IPS-18a (cell line): ENCODE data around the gene BBOF1.
"Not testable (repeated sequence)": the region's sequence is repeated elsewhere in the genome, so short reads cannot be mapped to it uniquely, and the experiment has no call there.

Source experiments
- H3K27ac ChIP-seq: one replicate; pipeline ENCODE4 v1.5.1; 2013; ENCODE audit warnings: low read length
- H3K27me3 ChIP-seq: one replicate; pipeline ENCODE4 v1.6.1; 2013; ENCODE audit warnings: mild to moderate bottlenecking, low read length; ENCODE audit not compliant: control insufficient read depth, insufficient read depth
- H3K36me3 ChIP-seq: one replicate; pipeline ENCODE4 v1.6.1; 2013; ENCODE audit warnings: low read depth, low read length; ENCODE audit not compliant: control insufficient read depth
- H3K4me1 ChIP-seq: one replicate; pipeline ENCODE4 v1.6.1; 2013; ENCODE audit warnings: low read depth, low read length; ENCODE audit not compliant: control insufficient read depth
- H3K4me3 ChIP-seq: one replicate; pipeline ENCODE4 v1.5.1; 2013; ENCODE audit warnings: low read length
- H3K9ac ChIP-seq: one replicate; pipeline ENCODE4 v1.6.1; 2013; ENCODE audit warnings: mild to moderate bottlenecking, low read length, moderate library complexity
- H3K9me3 ChIP-seq: one replicate; pipeline ENCODE4 v1.6.1; 2013; ENCODE audit warnings: low read depth, low read length; ENCODE audit not compliant: control insufficient read depth

Gene BBOF1

GRCh38 chr14:73997944-73998447, 21.2 kb upstream of the BBOF1 start:
- no peaks in the 10 kb centered on the region for H3K36me3 ChIP-seq
- no peak overlapping the region for H3K4me3 ChIP-seq
- no peaks in the 10 kb centered on the region for H3K9me3 ChIP-seq
- no peaks in the 10 kb centered on the region for H3K27me3 ChIP-seq
- H3K27ac ChIP-seq, result no peak overlapping the region
- no peak overlapping the region for H3K9ac ChIP-seq
- no peaks in the 10 kb centered on the region for H3K4me1 ChIP-seq

- H3K4me3 ChIP-seq, result no peak overlapping the region
- no peaks in the 10 kb centered on the region for H3K27me3 ChIP-seq
- no peak overlapping the region for H3K27ac ChIP-seq
- H3K4me1 ChIP-seq, result no peaks in the 10 kb centered on the region
- H3K9me3 ChIP-seq, result no peaks in the 10 kb centered on the region
- no peaks in the 10 kb centered on the region for H3K36me3 ChIP-seq
- no peak overlapping the region for H3K9ac ChIP-seq
Measured at GRCh38 chr14:73998726-73999125, 20.4 kb upstream of the BBOF1 start.

- not testable (repeated sequence) for H3K27ac ChIP-seq, H3K36me3 ChIP-seq, H3K9me3 ChIP-seq
Measured at GRCh38 chr14:74005664-74006063, 13.5 kb upstream of the BBOF1 start.

GRCh38 chr14:74008843-74009499, 10.2 kb upstream of the BBOF1 start:
- H3K9ac ChIP-seq, result no peak overlapping the region
- H3K27me3 ChIP-seq, result no peaks in the 10 kb centered on the region
- no peaks in the 10 kb centered on the region for H3K4me1 ChIP-seq
- H3K4me3 ChIP-seq, result no peak overlapping the region
- no peaks in the 10 kb centered on the region for H3K9me3 ChIP-seq
- no peaks in the 10 kb centered on the region for H3K36me3 ChIP-seq
- H3K27ac ChIP-seq, result no peak overlapping the region

More at GRCh38 chr14:74005664-74006063, 13.5 kb upstream of the BBOF1 start:
- H3K27me3 ChIP-seq, H3K4me1 ChIP-seq, H3K4me3 ChIP-seq, H3K9ac ChIP-seq: not testable (repeated sequence)

- no peaks in the 10 kb centered on the region for H3K9me3 ChIP-seq
- H3K9ac ChIP-seq, result no peak overlapping the region
- H3K4me3 ChIP-seq, result no peak overlapping the region
- H3K4me1 ChIP-seq, result no peaks in the 10 kb centered on the region
- no peaks in the 10 kb centered on the region for H3K36me3 ChIP-seq
- H3K27ac ChIP-seq, result no peak overlapping the region
- H3K27me3 ChIP-seq, result peaks cover 8% of the 10 kb centered on the region
Measured at GRCh38 chr14:74014299-74014698, 4.8 kb upstream of the BBOF1 start.

- no peaks in the 10 kb centered on the region for H3K9me3 ChIP-seq
- H3K9ac ChIP-seq, result no peak overlapping the region
- peaks cover 14% of the 10 kb centered on the region for H3K27me3 ChIP-seq
- H3K36me3 ChIP-seq, result no peaks in the 10 kb centered on the region
- H3K27ac ChIP-seq, result no peak overlapping the region
- no peaks in the 10 kb centered on the region for H3K4me1 ChIP-seq
- no peak overlapping the region for H3K4me3 ChIP-seq
Measured at GRCh38 chr14:74015176-74015575, 4.0 kb upstream of the BBOF1 start.

GRCh38 chr14:74015963-74016362, 3.2 kb upstream of the BBOF1 start:
- Histone ChIP-seq H3K27me3 (peaks cover 17% of the 10 kb centered on the region), H3K4me3 (no peak overlapping the region), H3K4me1 (no peaks in the 10 kb centered on the region), H3K36me3 (no peaks in the 10 kb centered on the region), H3K9me3 (no peaks in the 10 kb centered on the region), H3K27ac (no peak overlapping the region), H3K9ac (no peak overlapping the region)

- H3K9ac ChIP-seq, result peak overlapping the region; percentile 56
- H3K27me3 ChIP-seq, result peaks cover 17% of the 10 kb centered on the region
- H3K27ac ChIP-seq, result no peak overlapping the region
- no peaks in the 10 kb centered on the region for H3K9me3 ChIP-seq
- peak overlapping the region; percentile 85 for H3K4me3 ChIP-seq
- no peaks in the 10 kb centered on the region for H3K4me1 ChIP-seq
- H3K36me3 ChIP-seq, result no peaks in the 10 kb centered on the region
Measured at GRCh38 chr14:74018174-74018585, 969 bp upstream of the BBOF1 start.

GRCh38 chr14:74019408-74020137, 424 bp downstream of the BBOF1 start:
- no peaks in the 10 kb centered on the region for H3K9me3 ChIP-seq
- no peak overlapping the region for H3K27ac ChIP-seq
- H3K27me3 ChIP-seq, result peaks cover 17% of the 10 kb centered on the region
- H3K9ac ChIP-seq, result peak overlapping the region; percentile 36
- peak overlapping the region; percentile 85 for H3K4me3 ChIP-seq
- H3K36me3 ChIP-seq, result no peaks in the 10 kb centered on the region
- H3K4me1 ChIP-seq, result no peaks in the 10 kb centered on the region

- no peaks in the 10 kb centered on the region for H3K36me3 ChIP-seq
- H3K27ac ChIP-seq, result no peak overlapping the region
- H3K4me3 ChIP-seq, result no peak overlapping the region
- peaks cover 17% of the 10 kb centered on the region for H3K27me3 ChIP-seq
- no peaks in the 10 kb centered on the region for H3K4me1 ChIP-seq
- H3K9me3 ChIP-seq, result no peaks in the 10 kb centered on the region
- no peak overlapping the region for H3K9ac ChIP-seq
Measured at GRCh38 chr14:74022346-74022745, 3.2 kb downstream of the BBOF1 start.

- H3K4me1 ChIP-seq, result no peaks in the 10 kb centered on the region
- no peak overlapping the region for H3K4me3 ChIP-seq
- no peak overlapping the region for H3K27ac ChIP-seq
- H3K36me3 ChIP-seq, result no peaks in the 10 kb centered on the region
- H3K27me3 ChIP-seq, result no peaks in the 10 kb centered on the region
- H3K9ac ChIP-seq, result no peak overlapping the region
- no peaks in the 10 kb centered on the region for H3K9me3 ChIP-seq
Measured at GRCh38 chr14:74029136-74029535, 10.0 kb downstream of the BBOF1 start.

- no peaks in the 10 kb centered on the region for H3K9me3 ChIP-seq
- no peak overlapping the region for H3K9ac ChIP-seq
- no peak overlapping the region for H3K27ac ChIP-seq
- no peaks in the 10 kb centered on the region for H3K36me3 ChIP-seq
- H3K4me3 ChIP-seq, result no peak overlapping the region
- H3K27me3 ChIP-seq, result no peaks in the 10 kb centered on the region
- H3K4me1 ChIP-seq, result no peaks in the 10 kb centered on the region
Measured at GRCh38 chr14:74034572-74034971, 15.4 kb downstream of the BBOF1 start.
